GM04504 (cell line): ENCODE data around the gene TMEM200C.
"Not testable (repeated sequence)": the region's sequence is repeated elsewhere in the genome, so short reads cannot be mapped to it uniquely, and the experiment has no call there.

ENCODE experiments used
- DNase-seq: peaks from one replicate; pipeline ENCODE4 v3.0.0-alpha.2; 2012; ENCODE audit warnings: low read depth

Gene TMEM200C

DNA sequence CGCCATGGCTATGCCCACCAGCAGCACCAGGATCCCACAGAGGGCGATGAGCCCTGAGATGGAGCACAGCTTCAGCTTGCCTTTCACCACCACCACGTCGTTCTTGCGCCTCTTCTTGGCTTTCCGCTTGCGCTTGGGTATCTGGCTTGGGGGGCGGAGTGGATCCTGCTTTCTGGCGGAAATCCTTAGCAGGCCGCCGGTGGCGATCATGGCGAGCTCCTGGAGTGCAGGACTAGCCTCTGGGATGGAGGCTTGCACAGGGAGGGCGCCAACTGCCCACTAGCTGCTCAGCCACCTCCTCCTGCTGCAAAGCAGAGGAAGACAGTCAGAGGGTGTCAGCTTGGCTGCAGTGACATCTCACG is 3.5 kb downstream of the TMEM200C start:
- DNase-seq, result no peak

DNA sequence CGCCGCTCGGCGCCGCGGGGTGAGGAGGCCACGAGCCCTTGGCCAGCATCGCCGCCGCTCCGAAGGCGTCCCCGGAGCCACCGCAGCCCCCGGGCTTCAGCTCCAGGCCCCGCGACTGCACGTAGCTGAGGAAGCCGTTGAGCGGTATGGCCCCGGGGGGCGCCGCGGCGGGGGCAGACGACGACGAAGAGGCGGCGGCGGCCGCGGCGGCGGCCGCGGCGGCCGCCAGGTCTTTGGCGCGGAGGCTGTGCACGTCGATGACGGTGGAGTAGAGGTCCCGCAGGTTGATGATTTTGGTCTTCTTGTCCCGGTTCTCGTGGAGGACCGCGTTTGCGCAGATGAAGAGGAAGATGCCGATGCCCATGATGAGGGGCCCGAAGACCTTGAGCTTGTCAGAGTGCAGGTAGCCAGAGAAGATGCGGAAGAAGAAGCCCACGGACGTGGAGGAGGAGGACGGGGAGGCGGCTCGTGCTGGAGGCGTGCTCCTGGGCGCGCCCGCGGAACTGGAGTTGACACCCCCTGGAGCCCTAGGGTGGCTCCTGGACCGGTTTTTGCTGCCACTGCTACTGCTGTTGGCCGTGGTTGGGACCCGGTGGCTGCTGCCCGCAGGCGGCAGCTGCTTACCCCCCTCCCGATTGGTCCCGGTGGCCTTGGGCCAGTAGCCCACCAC is 4.0 kb downstream of the TMEM200C start:
- no peak for DNase-seq

DNA sequence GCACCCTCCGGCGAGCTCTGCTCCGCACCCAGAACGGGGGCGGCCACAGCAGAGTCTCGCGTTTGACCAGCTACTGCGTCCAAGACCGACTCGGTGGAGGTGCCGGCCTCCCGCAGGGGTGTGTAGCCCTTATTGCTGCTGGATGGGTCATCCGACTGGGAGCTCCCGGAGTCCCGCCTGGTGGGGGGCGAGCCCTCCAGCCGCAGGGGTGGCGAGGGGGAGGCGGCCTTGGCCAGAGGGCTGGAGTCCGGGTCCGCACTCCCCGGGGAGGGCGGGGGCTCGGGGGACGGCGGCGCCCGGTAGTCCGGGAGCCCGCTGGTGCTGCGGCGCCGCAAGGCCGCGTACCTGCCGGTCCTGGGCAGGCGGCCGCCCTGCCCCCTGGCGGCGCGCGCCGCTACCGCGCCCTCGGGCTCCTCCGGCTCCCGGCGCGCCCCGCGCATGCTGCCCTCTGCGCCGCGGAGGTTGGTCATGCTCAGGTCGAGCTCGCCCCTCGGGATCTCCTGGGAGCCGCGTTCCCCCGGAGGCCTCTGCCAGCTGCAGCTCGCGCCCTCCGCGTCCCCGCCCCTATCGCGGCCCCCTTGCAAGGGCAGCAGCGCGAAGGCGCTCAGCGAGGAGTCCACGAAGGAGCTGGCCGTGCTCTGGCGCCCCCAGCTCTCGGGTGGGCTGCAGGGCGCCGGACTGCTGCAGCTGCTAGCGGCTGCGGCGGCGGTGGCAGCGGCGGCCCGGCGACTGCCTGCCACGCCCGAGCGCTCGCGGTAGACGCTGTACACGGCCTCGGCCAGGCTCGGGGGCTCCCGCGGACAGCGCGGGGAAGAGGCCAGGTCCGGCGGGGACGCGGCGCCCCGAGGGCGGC is 4.8 kb downstream of the TMEM200C start:
- DNase-seq, result no peak

DNA sequence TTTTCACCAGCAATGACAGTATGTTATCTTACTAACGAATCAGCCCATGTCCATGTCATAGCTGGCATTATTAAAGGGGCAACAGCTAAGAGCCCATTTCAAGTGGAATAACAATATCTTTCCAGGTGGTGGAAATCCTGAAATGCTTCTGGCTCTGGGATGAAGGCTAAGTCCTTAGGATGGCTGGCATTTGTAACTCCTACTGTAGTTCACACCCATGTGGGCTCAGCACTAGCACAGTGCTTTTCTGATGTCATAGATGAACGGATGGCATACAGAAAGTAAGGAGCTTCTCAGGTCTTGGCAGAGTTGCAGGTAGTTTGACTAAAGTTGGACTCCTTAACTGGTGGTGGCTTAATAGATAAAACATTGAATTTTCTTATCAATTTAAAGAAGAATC is 10.0 kb downstream of the TMEM200C start:
- DNase-seq, result no peak

DNA sequence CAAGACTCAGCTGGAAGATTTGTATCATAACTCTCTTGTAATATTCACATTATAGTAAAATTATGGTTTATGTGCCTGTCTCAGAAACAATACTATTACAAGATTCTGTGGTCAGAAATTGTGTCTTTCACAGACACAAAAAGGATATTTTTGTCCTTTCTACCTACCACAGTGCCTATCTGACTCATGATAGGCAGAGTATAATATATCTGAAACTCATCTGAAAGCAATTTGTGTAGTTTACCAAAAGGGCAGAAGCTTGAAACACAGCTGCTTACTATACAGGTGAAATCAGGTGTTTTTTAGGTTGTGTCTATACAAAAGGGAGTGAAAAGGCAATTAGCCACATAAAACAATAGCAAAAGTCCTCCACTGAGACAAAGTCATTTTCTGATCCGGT is 10.9 kb downstream of the TMEM200C start:
- no peak for DNase-seq

DNA sequence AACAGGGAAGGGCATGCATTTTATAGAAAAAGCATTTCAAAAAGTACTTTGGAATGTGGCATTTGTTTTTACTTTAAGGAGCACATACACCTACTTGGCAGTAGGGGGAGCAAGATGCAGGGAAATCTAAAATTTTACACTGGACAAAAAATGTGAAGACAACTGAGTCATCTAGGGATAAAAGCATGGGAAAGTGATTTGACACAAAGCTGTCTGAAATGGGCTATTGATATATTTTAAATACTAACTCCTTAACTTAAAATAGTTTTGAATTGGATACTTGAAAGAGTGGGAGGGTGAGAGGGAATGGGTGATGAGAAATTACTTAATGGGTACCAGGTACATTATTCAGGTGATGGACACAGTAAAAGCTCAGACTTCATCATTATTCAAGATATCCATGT is 15.8 kb downstream of the TMEM200C start:
- peak; percentile 8 for DNase-seq

DNA sequence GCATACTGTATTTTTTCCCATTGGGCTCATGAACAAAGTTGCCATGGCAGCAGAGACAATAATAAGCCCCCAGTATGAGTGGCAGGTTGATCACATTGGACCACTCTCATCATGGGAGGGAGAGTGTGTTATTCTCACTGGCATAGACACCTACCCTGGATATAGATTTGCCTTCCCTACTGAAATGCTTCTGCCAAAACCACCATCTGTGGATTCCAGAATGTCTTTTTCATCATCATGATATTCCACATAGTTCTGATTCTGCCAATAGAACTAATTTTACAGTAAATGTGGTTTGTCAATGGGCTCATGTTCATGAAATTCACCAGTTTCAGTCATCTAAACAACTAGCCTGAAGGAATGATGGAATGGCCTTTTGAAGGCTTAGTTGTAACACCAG is 18.4 kb downstream of the TMEM200C start:
- DNase-seq, result no peak

DNA sequence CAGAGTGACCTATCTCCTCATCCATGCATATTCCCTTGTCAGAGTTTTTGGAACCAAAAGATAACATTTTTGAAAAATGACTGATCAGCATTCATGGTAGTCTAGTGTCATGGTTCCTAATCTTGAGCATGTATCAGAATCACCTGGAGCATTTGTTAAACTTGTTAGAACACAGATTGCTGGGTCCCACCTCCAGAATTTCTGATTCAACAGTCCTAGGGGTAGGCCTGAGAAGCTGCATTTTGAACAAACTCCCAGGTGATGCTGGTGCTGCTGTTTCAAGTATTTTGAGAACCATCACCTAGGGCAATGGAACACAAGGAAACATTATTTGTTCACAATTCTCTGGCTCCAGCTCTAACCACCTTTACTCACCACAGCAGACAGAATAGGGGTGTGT is 21.0 kb downstream of the TMEM200C start:
- DNase-seq, result no peak

DNA sequence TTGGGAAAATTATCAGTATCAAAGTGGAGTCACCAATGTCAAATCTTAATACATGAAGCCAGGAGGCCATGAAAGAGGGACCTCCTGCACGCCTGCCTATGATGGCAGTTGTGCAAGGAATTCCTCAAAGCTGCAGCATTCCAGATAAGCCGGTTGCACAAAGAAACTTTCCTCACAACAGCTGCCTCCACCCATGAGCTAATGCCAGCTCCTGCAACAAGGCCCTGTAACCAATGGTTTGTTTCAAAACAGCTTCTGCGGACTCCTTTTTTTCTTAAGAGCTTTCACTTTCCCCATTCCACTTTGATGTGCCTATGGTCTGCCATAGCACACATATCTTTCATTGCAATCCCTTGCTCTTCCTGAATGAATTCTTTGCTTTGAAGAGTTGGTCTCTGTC is 22.4 kb downstream of the TMEM200C start:
- no peak for DNase-seq

DNA sequence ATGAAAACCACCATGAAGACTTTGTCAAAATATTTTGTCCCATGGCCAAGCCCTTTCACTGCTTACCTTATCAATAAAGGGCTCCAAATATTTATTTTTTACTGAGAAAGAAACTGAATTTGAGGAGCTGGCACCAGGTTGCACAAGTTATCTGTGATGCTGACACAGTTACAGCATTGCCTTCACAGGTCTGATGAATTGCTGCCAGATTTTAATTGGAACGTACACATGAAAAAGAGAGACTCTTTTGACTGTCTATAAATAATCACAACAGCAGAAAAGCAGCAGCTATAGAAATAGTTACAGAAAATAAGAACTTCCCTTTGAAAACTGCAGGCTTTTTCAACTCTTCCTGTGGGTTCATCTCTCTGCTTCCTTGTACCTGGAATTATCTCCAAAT is 23.9 kb downstream of the TMEM200C start:
- no peak for DNase-seq

DNA sequence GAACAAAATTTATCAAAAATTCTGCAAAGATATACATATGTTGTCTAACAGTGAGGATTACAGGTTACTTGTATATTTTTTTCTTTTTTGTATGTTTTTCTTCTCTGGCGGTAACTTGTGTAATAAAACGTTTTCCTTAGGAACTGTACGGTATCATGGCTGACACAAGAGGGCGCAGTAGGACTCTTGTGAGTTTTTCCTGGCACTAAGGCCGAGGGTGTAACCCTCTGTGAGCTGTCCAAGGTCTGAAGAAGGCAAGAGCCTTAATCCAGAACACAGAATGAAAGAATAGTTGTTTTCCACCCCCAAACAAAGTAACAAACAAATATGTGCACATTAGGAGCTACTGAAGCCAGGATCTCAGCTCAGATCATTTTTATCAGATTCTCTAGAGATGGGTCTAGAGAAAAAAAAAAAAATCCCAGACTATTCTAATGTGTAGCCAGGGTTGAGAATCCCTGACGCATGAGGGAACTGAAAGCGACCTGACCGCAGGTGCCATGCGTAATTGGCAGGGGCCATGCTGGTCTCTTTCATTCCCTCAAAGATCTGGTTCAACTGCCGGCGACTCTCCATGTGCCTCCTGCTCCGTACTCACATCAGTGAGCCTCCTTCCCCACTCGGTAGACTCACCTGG is 27.0 kb downstream of the TMEM200C start:
- peak; percentile 56 for DNase-seq

DNA sequence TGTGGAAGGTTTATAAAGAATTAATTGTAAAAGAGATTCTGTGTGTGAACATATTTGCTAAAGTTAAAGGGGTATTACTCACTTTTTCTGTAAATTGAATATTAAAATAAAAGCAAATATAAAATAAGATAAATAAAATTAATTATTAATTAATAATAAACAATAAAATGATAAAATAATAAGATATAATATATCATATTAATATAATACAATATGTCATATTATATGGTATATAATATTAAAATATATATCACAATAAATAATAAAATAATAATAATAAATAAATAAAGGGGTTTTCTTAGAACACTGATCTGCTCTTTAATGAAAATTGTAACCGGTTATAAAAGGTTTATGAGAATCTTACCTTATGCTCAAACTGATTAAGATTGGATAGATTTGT is 29.8 kb downstream of the TMEM200C start:
- DNase-seq, result no peak

DNA sequence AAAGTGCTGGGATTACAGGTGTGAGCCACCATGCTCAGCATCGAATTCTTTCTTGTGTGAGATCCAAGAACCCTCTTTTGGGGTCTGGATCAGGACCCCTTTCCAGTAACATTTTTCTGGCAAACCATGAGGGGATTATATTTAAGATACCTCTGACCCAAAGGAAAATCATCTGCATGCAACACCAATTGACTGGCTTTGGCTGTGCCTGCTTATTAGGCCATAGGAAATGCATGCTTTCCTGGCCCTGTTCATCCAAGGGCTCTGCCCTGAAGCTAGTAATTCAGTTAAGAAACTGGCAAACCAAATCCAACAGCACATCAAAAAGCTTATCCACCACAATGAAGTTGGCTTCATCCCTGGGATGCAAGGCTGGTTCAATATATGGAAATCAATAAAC is 33.2 kb downstream of the TMEM200C start:
- DNase-seq, result not testable (repeated sequence)

DNA sequence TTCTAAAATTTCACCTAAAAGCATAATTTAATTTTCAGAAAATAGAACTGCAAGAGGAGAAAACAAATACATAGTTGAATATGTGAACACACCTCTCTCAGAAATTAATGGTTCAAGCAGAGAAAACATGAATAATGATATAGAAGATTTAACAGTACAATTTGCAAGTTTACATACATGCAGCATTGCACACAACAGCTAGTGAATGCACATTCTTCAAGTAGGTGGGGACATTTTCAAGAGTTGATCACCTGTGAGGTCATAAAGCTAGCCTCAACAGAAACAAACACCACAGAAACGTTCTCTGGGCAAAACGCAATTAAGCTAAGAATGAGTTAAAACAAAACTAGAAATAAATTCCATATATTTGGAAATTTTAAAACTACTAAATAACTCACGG is 38.1 kb downstream of the TMEM200C start:
- no peak for DNase-seq

DNA sequence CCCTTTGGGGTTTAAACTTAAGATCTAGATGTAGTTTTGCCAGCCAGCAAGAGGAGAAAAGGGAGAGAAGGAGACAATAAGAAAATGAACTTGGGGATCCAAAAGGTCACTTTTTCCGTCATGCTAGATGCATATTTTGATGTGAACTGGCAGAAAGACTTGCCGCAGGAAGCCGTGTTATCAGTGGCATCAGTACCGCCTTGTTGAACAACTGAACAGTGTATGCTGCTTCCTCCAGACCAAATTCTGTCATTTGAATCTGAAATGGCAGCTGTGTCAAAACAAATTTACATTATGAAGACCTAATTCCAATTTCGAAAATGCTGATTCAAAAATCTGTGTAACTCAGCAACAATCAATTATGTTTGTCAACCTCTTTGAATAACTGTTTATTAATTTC is 42.1 kb downstream of the TMEM200C start:
- no peak for DNase-seq

DNA sequence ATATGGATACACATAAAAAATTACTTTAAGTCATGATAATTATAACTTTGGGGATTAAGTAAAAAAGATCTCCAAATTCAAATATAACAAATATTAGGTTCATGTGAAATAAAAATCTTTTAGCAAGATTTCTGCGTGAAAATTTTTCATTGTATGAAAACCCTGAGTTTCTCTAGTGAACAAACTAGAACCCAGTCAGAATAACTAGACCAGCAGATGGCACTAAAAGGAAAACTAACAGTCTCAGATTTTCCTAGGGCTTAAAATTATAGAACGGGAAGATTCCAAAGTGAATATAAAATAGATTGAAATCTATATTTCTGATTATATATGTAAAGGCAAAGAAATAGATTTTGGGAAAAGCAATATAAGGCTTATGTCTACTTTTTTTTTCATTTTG is 43.3 kb downstream of the TMEM200C start:
- no peak for DNase-seq

DNA sequence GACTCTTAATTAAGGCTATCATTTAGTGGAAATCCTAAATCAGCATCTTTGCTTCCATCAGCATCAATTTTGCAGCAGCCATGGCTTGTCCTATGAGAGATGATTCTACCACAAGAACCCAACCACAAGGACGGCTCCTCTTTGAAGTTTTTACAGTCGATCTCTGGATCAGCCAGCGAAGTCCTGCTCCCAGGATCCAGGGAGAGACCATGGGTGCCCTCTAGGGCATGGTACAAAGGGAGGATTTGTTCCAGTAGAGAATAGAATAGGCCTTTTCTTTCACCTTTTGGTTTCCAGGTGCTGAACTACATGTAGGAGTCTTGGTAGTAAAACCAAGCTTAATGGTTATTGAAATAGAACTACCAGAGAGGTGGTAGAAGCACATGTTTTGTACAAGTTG is 52.7 kb downstream of the TMEM200C start:
- DNase-seq, result no peak

DNA sequence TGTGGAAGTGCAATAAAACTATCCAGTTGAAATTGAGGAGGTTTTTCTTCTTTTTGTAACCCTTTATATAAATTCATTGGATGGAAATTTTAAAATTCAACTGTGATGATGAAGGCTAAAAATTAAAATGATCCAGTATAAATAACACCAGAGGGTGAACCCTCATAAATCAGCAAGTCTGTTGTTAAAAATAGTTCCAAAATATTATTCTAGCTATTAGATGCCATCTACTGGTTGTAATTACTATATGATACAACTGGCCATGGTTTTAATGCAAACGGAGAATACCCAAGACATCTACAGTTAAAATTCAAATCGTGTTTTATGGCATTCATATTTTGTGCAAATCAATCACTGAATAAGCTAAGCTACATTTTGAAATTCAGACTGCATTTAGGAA is 53.8 kb downstream of the TMEM200C start:
- no peak for DNase-seq

DNA sequence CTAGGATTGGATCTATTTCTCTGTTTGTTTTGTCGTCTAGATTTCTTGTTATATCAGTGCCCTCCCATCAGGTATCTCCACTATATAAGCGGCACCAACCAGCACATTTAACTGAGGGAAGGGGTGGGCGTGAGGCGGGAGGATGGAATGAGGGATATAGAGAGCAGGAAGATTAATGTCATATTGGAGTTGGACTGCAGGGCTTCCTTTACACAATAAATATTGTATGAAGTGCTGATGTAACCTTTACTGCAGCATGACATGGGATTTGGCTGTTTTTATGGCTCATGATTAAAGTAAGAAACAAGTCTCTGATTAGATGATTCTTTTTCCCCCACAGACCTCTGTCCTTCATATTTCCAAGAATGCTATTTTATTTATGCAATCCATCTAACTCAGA is 54.8 kb downstream of the TMEM200C start:
- no peak for DNase-seq

DNA sequence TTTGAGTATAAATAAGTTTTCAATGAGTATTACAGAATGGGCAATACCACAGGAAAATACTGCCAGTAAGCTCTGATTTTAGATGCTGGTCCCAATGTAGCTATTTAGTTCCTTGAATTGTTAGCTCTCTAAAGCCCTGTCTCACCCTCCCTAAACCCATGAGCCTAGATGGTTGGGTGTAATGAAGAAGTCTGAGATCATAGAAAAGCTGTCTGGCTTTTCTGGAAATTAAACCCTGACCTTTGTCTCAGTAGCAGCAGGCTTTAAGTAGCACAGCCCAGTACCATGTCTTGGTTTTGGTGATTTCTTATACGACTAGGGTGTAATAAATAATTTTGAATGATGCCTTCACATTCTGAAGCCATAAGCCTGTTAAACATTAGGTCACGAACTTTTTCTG is 55.3 kb downstream of the TMEM200C start:
- DNase-seq, result no peak

DNA sequence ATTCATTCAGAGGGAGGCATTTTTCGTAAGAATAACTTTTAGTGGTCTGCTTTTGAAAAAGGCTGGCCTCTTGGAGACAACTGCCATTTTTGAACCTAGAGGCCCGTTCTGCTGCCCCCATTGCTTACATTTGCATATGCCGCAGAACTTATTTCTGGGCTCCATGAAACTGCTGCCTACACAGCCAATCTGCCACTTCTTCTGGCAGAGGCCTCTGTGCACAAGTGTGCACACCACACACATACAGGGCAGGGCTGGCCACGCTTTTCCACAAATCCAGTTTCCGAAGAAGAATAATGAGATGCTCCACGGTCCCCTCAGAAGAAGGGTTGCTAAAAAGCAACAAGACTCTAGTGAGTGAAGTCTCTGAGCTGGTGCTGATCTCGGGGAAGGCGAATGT is 56.2 kb downstream of the TMEM200C start:
- DNase-seq, result no peak
